HepG2 (cell line): Measurements from ENCODE around the gene ZNF526. TPM values are rescaled to one million over a fixed set of nuclear protein-coding genes. Genes with fewer than 3 reads are reported as not detected.

Source experiments
- EED ChIP-seq: sonication (generic); formaldehyde crosslinking; IDR thresholded peaks from 2 replicates; pipeline ENCODE4 v1.5.0; 2020; ENCODE audit warnings: mild to moderate bottlenecking, missing genetic modification reagents
- ETV6 ChIP-seq: sonication (generic); formaldehyde crosslinking; conservative IDR thresholded peaks from 2 replicates; pipeline ENCODE4 v1.4.0; 2020; ENCODE audit warnings: missing genetic modification reagents
- KDM4B ChIP-seq: sonication (generic); formaldehyde crosslinking; IDR thresholded peaks from 2 replicates; pipeline ENCODE4 v1.4.0; 2020; ENCODE audit warnings: missing genetic modification reagents
- MTF2 ChIP-seq: sonication (generic); formaldehyde crosslinking; IDR thresholded peaks from 2 replicates; pipeline ENCODE4 v1.5.0; 2020; ENCODE audit warnings: missing genetic modification reagents, borderline replicate concordance
- NFIB ChIP-seq: sonication (generic); formaldehyde crosslinking; IDR thresholded peaks from 2 replicates; pipeline ENCODE4 v1.9.0; 2021; ENCODE audit warnings: missing genetic modification reagents, mild to moderate bottlenecking, borderline replicate concordance
- RARG ChIP-seq: sonication (generic); formaldehyde crosslinking; IDR thresholded peaks from 2 replicates; pipeline ENCODE4 v1.4.0; 2020; ENCODE audit warnings: low read depth, mild to moderate bottlenecking, missing genetic modification reagents
- REPIN1 ChIP-seq: sonication (generic); formaldehyde crosslinking; IDR thresholded peaks from 2 replicates; pipeline ENCODE4 v1.8.0; 2022; ENCODE audit warnings: missing genetic modification reagents, low read depth, mild to moderate bottlenecking, borderline replicate concordance
- SYNCRIP ChIP-seq: fragments of 200-400 bp; formaldehyde crosslinking; IDR thresholded peaks from 2 replicates; pipeline ENCODE4 v1.6.1; 2018; ENCODE audit warnings: mild to moderate bottlenecking, low read depth, low read length; ENCODE audit not compliant: insufficient read depth
- TFAP4 ChIP-seq: sonication (generic); IDR thresholded peaks from 2 replicates; pipeline ENCODE4 v1.6.1; 2016; ENCODE audit warnings: low read depth, borderline replicate concordance
- ZFAT ChIP-seq: sonication (generic); formaldehyde crosslinking; conservative IDR thresholded peaks from 2 replicates; pipeline ENCODE4 v1.8.1; 2023; ENCODE audit warnings: missing genetic modification reagents, inconsistent platforms
- ZNF20 ChIP-seq: sonication (generic); formaldehyde crosslinking; IDR thresholded peaks from 2 replicates; pipeline ENCODE4 v1.4.0; 2020; ENCODE audit warnings: mild to moderate bottlenecking, moderate library complexity, missing genetic modification reagents
- ZNF253 ChIP-seq: sonication (generic); formaldehyde crosslinking; IDR thresholded peaks from 2 replicates; pipeline ENCODE4 v1.8.0; 2022; ENCODE audit warnings: mild to moderate bottlenecking, missing genetic modification reagents, borderline replicate concordance
- ZNF547 ChIP-seq: sonication (generic); formaldehyde crosslinking; IDR thresholded peaks from 2 replicates; pipeline ENCODE4 v1.5.1; 2020; ENCODE audit warnings: mild to moderate bottlenecking, missing genetic modification reagents
- ZNF550 ChIP-seq: sonication (generic); formaldehyde crosslinking; IDR thresholded peaks from 2 replicates; pipeline ENCODE4 v1.4.0; 2020; ENCODE audit warnings: mild to moderate bottlenecking, missing genetic modification reagents, borderline replicate concordance
- ZNF562 ChIP-seq: sonication (generic); formaldehyde crosslinking; IDR thresholded peaks from 2 replicates; pipeline ENCODE4 v1.8.0; 2022; ENCODE audit warnings: missing genetic modification reagents, borderline replicate concordance
- ZNF567 ChIP-seq: sonication (generic); formaldehyde crosslinking; IDR thresholded peaks from 2 replicates; pipeline ENCODE4 v1.8.1; 2023; ENCODE audit warnings: mild to moderate bottlenecking, missing genetic modification reagents, borderline replicate concordance
- ZNF7 ChIP-seq: IDR thresholded peaks from 2 replicates; pipeline ENCODE4 v1.6.1; 2016; ENCODE audit warnings: missing biosample characterization, missing genetic modification reagents
- ZNF777 ChIP-seq: sonication (generic); formaldehyde crosslinking; IDR thresholded peaks from 2 replicates; pipeline ENCODE4 v1.4.0; 2020; ENCODE audit warnings: missing genetic modification reagents
- ZNF878 ChIP-seq: sonication (generic); formaldehyde crosslinking; IDR thresholded peaks from 2 replicates; pipeline ENCODE4 v1.8.1; 2023; ENCODE audit warnings: mild to moderate bottlenecking, missing genetic modification reagents, moderate library complexity
- polyA plus RNA-seq, 8 experiments: library from polyadenylated mRNA; depleted of rRNA in 3 of 8; stranded (reverse) in 7 of 8; unstranded in 1 of 8; fragments of >200 nt; fragmentation: Illumina TruSeq in 4 of 8; extraction: Trizol in 4 of 8; gene quantifications; 2 replicates each; pipeline versions ENCODE4 v1.2.1 to v1.2.3, GENCODE V29; 2011 to 2016; ENCODE audit warnings: low read depth in 4 of 8, missing spikeins in 1 of 8, mixed read lengths in 1 of 8; ENCODE audit not compliant: insufficient read depth in 1 of 8
- total RNA-seq, 5 experiments: library from RNA; depleted of rRNA; stranded (reverse); fragments of >200 nt; fragmentation: Illumina TruSeq; extraction: Trizol; gene quantifications; 2 replicates each; pipeline ENCODE4 v1.2.3, GENCODE V29; 2016; ENCODE audit warnings: low read depth in 1 of 5
- TF ChIP-seq, protein P1 (sequence below): sonication (generic); formaldehyde crosslinking; IDR thresholded peaks from 2 replicates; pipeline ENCODE4 v1.4.0; 2020; ENCODE audit warnings: missing genetic modification reagents, borderline replicate concordance
- TF ChIP-seq, protein P2 (sequence below): sonication (generic); formaldehyde crosslinking; IDR thresholded peaks from 2 replicates; pipeline ENCODE4 v1.9.0; 2021; ENCODE audit warnings: missing genetic modification reagents, borderline replicate concordance
- TF ChIP-seq, protein P3 (sequence below): sonication (generic); formaldehyde crosslinking; IDR thresholded peaks from 2 replicates; pipeline ENCODE4 v1.4.0; 2020; ENCODE audit warnings: missing genetic modification reagents

Gene ZNF526
- total and polyA plus RNA-seq, 2 of the 13 experiments (the other 11 are each of a cell fraction or from before 2014, with no cell fraction given): 3.3 to 8.4 TPM

- TF ChIP-seq, protein P1, sequence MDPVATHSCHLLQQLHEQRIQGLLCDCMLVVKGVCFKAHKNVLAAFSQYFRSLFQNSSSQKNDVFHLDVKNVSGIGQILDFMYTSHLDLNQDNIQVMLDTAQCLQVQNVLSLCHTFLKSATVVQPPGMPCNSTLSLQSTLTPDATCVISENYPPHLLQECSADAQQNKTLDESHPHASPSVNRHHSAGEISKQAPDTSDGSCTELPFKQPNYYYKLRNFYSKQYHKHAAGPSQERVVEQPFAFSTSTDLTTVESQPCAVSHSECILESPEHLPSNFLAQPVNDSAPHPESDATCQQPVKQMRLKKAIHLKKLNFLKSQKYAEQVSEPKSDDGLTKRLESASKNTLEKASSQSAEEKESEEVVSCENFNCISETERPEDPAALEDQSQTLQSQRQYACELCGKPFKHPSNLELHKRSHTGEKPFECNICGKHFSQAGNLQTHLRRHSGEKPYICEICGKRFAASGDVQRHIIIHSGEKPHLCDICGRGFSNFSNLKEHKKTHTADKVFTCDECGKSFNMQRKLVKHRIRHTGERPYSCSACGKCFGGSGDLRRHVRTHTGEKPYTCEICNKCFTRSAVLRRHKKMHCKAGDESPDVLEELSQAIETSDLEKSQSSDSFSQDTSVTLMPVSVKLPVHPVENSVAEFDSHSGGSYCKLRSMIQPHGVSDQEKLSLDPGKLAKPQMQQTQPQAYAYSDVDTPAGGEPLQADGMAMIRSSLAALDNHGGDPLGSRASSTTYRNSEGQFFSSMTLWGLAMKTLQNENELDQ (CRISPR knock-in tag): no peak
- TF ChIP-seq RARG (CRISPR knock-in tag) (no peak), REPIN1 (CRISPR knock-in tag) (no peak), TFAP4 (peak; percentile 67; the same call in 1 of the 2 replicates), ZNF567 (no peak; the same call in 1 of the 2 replicates), NFIB (CRISPR knock-in tag) (no peak), ZNF253 (no peak), ETV6 (CRISPR knock-in tag) (no peak; the same call in 1 of the 2 replicates), ZNF562 (CRISPR knock-in tag) (no peak), ZNF547 (no peak; the same call in 1 of the 2 replicates), MTF2 (CRISPR knock-in tag) (no peak), ZNF878 (CRISPR knock-in tag) (no peak), ZNF7 (CRISPR knock-in tag) (no peak), ZNF777 (no peak), ZFAT (CRISPR knock-in tag) (no peak), SYNCRIP (no peak), ZNF550 (CRISPR knock-in tag) (0 out of 2 replicates have a peak, but pooled peaks have one; percentile 41), EED (no peak), KDM4B (CRISPR knock-in tag) (no peak), ZNF20 (no peak)
- TF ChIP-seq, protein P2, sequence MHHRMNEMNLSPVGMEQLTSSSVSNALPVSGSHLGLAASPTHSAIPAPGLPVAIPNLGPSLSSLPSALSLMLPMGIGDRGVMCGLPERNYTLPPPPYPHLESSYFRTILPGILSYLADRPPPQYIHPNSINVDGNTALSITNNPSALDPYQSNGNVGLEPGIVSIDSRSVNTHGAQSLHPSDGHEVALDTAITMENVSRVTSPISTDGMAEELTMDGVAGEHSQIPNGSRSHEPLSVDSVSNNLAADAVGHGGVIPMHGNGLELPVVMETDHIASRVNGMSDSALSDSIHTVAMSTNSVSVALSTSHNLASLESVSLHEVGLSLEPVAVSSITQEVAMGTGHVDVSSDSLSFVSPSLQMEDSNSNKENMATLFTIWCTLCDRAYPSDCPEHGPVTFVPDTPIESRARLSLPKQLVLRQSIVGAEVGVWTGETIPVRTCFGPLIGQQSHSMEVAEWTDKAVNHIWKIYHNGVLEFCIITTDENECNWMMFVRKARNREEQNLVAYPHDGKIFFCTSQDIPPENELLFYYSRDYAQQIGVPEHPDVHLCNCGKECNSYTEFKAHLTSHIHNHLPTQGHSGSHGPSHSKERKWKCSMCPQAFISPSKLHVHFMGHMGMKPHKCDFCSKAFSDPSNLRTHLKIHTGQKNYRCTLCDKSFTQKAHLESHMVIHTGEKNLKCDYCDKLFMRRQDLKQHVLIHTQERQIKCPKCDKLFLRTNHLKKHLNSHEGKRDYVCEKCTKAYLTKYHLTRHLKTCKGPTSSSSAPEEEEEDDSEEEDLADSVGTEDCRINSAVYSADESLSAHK (CRISPR knock-in tag): no peak
- TF ChIP-seq, protein P3, sequence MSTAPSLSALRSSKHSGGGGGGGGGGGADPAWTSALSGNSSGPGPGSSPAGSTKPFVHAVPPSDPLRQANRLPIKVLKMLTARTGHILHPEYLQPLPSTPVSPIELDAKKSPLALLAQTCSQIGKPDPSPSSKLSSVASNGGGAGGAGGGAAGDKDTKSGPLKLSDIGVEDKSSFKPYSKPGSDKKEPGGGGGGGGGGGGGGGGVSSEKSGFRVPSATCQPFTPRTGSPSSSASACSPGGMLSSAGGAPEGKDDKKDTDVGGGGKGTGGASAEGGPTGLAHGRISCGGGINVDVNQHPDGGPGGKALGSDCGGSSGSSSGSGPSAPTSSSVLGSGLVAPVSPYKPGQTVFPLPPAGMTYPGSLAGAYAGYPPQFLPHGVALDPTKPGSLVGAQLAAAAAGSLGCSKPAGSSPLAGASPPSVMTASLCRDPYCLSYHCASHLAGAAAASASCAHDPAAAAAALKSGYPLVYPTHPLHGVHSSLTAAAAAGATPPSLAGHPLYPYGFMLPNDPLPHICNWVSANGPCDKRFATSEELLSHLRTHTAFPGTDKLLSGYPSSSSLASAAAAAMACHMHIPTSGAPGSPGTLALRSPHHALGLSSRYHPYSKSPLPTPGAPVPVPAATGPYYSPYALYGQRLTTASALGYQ (CRISPR knock-in tag): peak; percentile 71; the same call in 1 of the 2 replicates
These were observed 24.5 kb downstream of the ZNF526 start (continued) for GRCh38 chr19:42244347-42245220.
